NCI-H748 (cell line): ENCODE results near the gene TMEM106A.
A peak's percentile ranks its signal among the peaks of the same experiment; 100 is the strongest.
"Not testable (repeated sequence)": the region's sequence is repeated elsewhere in the genome, so short reads cannot be mapped to it uniquely, and the experiment has no call there.

ENCODE experiments used
- DNase-seq: peaks from one replicate; lab custom pipeline; 2025; ENCODE audit not compliant: unreplicated experiment; lab: John Stamatoyannopoulos, UW

TMEM106A gene

GRCh38 chr17:43211480-43212402 is at the start of gene TMEM106A:
Gene TMEM106A (plus strand): TSS chr17:43211875. CDS start chr17:43213042, 1,167 bp downstream.
- peak; percentile 64 for DNase-seq

- DNase-seq: not testable (repeated sequence)
Measured at GRCh38 chr17:43165971-43166370, 45.7 kb upstream of the TMEM106A start.

GRCh38 chr17:43169561-43170139 is 42.0 kb upstream of the TMEM106A start:
- DNase-seq: peak; percentile 60

GRCh38 chr17:43170140-43170765 is 41.4 kb upstream of the TMEM106A start:
- DNase-seq: peak; percentile 98

- DNase-seq: peak; percentile 99
Measured at GRCh38 chr17:43170766-43171585, 40.7 kb upstream of the TMEM106A start, which contains the start of gene NBR1. Gene NBR1 (plus strand): TSS chr17:43171214. CDS start chr17:43175800, 4,586 bp downstream.

- peak; percentile 61 for DNase-seq
Measured at GRCh38 chr17:43171586-43172487, 39.8 kb upstream of the TMEM106A start.

- no peak for DNase-seq
Measured at GRCh38 chr17:43175213-43176118, 36.2 kb upstream of the TMEM106A start.

- DNase-seq: no peak
Measured at GRCh38 chr17:43176119-43176570, 35.5 kb upstream of the TMEM106A start.

- no peak for DNase-seq
Measured at GRCh38 chr17:43183921-43184320, 27.8 kb upstream of the TMEM106A start.

- not testable (repeated sequence) for DNase-seq
Measured at GRCh38 chr17:43186656-43187055, 25.0 kb upstream of the TMEM106A start.

GRCh38 chr17:43193251-43193650 is 18.4 kb upstream of the TMEM106A start:
- no peak for DNase-seq

GRCh38 chr17:43199633-43200032 is 12.0 kb upstream of the TMEM106A start:
- DNase-seq: no peak

- no peak for DNase-seq
Measured at GRCh38 chr17:43200127-43200526, 11.5 kb upstream of the TMEM106A start.

- not testable (repeated sequence) for DNase-seq
Measured at GRCh38 chr17:43203013-43203412, 8.7 kb upstream of the TMEM106A start.

GRCh38 chr17:43210576-43210975 is 1.1 kb upstream of the TMEM106A start:
- no peak for DNase-seq

GRCh38 chr17:43211123-43211479 is 574 bp upstream of the TMEM106A start:
- no peak for DNase-seq

GRCh38 chr17:43212641-43213490 is 1.2 kb downstream of the TMEM106A start:
- no peak for DNase-seq

GRCh38 chr17:43213545-43213944 is 1.9 kb downstream of the TMEM106A start:
- DNase-seq: no peak
